ENCODE results near the gene EXOC6B. TPM values are rescaled to one million over a fixed set of nuclear protein-coding genes. Genes with fewer than 3 reads are reported as not detected.

EXOC6B gene
- total RNA-seq, 4 donors from 2014 or later, result 14.6 to 49.6 (median 19.3) TPM

DNA sequence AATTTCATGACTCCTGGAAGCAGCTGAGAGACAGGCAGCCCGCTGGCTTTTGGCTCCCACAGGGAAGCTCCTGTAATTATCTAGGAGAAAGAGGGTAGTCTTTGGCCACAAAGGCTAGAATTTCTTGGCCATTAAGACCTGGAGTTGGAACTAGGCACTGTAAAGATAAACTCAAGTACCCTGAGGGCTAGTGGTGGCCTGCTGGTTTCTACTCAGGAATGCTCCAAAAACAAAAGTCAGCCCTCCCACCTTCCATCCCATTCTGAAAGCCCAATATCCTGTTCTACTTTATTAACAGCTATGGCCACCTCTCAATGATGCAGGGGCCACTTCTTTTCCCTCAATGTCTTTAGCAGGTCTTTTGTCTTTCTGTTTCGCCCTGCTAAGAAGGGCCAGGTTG lies 644.2 kb downstream of the EXOC6B start:
- intact Hi-C loops (cut with DNase I; ENCODE audit: low total_unique reads) (no loop called here), in situ Hi-C loops (cut with MboI; ENCODE audit: low sequenced_read_pairs in 4 of 4) (no loop called here)
- ATAC-seq (no peak), DNase-seq (no peak)
- TF ChIP-seq, protein P1, sequence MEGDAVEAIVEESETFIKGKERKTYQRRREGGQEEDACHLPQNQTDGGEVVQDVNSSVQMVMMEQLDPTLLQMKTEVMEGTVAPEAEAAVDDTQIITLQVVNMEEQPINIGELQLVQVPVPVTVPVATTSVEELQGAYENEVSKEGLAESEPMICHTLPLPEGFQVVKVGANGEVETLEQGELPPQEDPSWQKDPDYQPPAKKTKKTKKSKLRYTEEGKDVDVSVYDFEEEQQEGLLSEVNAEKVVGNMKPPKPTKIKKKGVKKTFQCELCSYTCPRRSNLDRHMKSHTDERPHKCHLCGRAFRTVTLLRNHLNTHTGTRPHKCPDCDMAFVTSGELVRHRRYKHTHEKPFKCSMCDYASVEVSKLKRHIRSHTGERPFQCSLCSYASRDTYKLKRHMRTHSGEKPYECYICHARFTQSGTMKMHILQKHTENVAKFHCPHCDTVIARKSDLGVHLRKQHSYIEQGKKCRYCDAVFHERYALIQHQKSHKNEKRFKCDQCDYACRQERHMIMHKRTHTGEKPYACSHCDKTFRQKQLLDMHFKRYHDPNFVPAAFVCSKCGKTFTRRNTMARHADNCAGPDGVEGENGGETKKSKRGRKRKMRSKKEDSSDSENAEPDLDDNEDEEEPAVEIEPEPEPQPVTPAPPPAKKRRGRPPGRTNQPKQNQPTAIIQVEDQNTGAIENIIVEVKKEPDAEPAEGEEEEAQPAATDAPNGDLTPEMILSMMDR (IDR thresholded peaks at IDR 0.05 in 4 of 5, conservative IDR thresholded peaks at IDR 0.05 in 1 of 5), result no peak
- no peak for TF ChIP-seq POLR2A (IDR thresholded peaks at IDR 0.05)
- H3K36me3 ChIP-seq, result peaks cover 0 to 20% of the 10 kb centered on the region in 2 donors
- H3K4me1 ChIP-seq, result peaks cover 0 to 4% of the 10 kb centered on the region in 2 donors
- H3K4me3 ChIP-seq, result no peak overlapping the region
- no peak overlapping the region for H3K27ac ChIP-seq
- H3K9me3 ChIP-seq, result no peaks in the 10 kb centered on the region
- H3K27me3 ChIP-seq, result no peaks in the 10 kb centered on the region

DNA sequence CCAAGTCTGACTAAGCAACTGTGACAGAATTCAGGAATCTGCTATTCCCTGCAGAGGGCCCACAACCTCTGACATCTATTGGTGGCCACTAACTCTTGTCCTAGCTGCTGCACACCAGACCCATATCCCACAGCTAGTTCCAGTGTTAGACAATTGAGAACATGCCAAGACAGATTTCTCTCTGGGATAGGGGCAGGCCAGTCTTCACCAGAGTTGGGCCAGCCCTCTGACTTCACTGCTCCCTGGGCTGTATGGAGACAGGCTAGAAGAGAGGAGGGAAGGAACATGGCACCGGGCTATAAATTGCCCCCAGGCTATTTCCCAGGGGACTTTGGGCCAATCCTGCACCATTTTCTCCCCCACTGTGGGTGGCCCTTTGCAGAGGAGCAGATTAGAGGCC lies 645.5 kb downstream of the EXOC6B start:
- Histone ChIP-seq H3K27ac (no peak overlapping the region), H3K9me3 (no peaks in the 10 kb centered on the region), H3K27me3 (no peaks in the 10 kb centered on the region), H3K4me3 (no peak overlapping the region), H3K4me1 (peaks cover 0 to 4% of the 10 kb centered on the region in 2 donors), H3K36me3 (peaks cover 0 to 20% of the 10 kb centered on the region in 2 donors)
- no peak for TF ChIP-seq POLR2A (IDR thresholded peaks at IDR 0.05)
- TF ChIP-seq, protein P1 (IDR thresholded peaks at IDR 0.05 in 4 of 5, conservative IDR thresholded peaks at IDR 0.05 in 1 of 5), result no peak
- ATAC-seq (no peak), DNase-seq (no peak)
- intact Hi-C loops (cut with DNase I; ENCODE audit: low total_unique reads) (no loop called here), in situ Hi-C loops (cut with MboI; ENCODE audit: low sequenced_read_pairs in 4 of 4) (no loop called here)

DNA sequence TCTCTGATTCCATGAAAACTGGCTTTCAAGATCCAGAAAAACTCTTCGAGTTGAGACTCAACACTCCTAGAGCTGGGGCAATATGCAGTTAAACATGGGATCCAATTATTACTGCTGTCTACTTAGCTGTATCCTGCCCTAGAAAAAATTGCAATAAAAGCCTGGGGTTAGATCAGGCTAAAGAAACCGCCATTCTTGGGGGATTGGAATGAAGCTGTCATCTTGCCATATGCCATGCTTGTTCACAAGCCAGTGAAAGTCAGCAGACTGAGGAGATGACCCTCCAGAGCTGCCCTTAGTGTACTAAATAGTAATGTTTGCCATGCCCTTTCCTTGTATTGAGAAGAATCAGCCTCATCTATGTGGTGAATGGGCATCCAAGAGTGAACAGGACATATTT lies 647.3 kb downstream of the EXOC6B start:
- peaks cover 0 to 4% of the 10 kb centered on the region in 2 donors for H3K4me1 ChIP-seq
- ATAC-seq (no peak), DNase-seq (no peak)
- H3K4me3 ChIP-seq, result no peak overlapping the region
- H3K36me3 ChIP-seq, result peaks cover 0 to 20% of the 10 kb centered on the region in 2 donors
- H3K9me3 ChIP-seq, result no peaks in the 10 kb centered on the region
- in situ Hi-C loops (cut with MboI; ENCODE audit: low sequenced_read_pairs in 4 of 4) (no loop called here), intact Hi-C loops (cut with DNase I; ENCODE audit: low total_unique reads) (no loop called here)
- no peak overlapping the region for H3K27ac ChIP-seq
- H3K27me3 ChIP-seq, result no peaks in the 10 kb centered on the region
- TF ChIP-seq, protein P1 (IDR thresholded peaks at IDR 0.05 in 4 of 5, conservative IDR thresholded peaks at IDR 0.05 in 1 of 5), result no peak
- no peak for TF ChIP-seq POLR2A (IDR thresholded peaks at IDR 0.05)

DNA sequence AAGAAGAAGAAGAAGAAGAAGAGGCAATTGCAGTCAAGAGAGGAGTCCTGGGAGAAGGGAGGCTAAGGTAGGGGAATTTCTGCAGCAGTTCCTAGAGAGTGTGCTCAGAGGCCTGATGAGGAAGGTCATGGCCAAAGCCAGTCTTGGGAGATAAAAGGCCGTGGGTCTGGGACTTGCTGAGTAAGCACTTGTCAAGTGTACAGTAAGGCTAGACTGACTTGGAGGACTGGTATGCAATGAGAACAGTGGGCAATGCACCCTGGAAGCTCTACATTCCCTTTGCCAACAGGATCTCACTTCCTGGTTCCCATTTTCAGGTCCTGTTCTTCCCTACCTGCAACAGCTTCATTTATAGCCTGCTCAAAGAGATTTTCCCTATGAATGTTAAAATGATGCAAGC lies 649.6 kb downstream of the EXOC6B start:
- no peaks in the 10 kb centered on the region for H3K9me3 ChIP-seq
- H3K36me3 ChIP-seq, result peaks cover 0 to 20% of the 10 kb centered on the region in 2 donors
- H3K4me3 ChIP-seq, result no peak overlapping the region
- H3K27me3 ChIP-seq, result no peaks in the 10 kb centered on the region
- DNase-seq, result no peak
- H3K27ac ChIP-seq, result no peak overlapping the region
- no peaks in the 10 kb centered on the region for H3K4me1 ChIP-seq
- TF ChIP-seq, protein P1 (IDR thresholded peaks at IDR 0.05 in 4 of 5, conservative IDR thresholded peaks at IDR 0.05 in 1 of 5), result no peak
- no peak for TF ChIP-seq POLR2A (IDR thresholded peaks at IDR 0.05)
- in situ Hi-C loops (cut with MboI; ENCODE audit: low sequenced_read_pairs in 4 of 4) (no loop called here), intact Hi-C loops (cut with DNase I; ENCODE audit: low total_unique reads) (no loop called here)
- ATAC-seq, result no peak

DNA sequence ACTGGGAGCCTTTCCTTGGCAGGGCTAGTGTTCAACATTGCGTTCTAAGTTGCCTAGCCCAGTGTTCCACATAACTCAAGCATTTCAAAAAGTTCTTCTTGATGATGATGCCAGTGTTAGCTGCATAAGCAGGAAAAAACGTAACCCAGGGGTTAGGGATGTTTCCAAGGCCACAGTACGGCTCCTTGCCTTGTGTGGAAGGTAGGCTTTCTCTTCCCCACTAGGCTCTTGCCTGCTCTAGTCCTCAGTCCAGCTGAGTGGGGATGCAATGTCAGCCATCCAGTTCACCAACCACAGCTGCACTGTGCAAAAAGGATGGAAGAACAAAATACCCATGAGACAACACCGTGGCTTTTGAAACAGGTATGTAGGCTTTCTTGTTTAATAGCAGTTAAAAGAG lies 650.2 kb downstream of the EXOC6B start:
- in situ Hi-C loops (cut with MboI; ENCODE audit: low sequenced_read_pairs in 4 of 4) (no loop called here), intact Hi-C loops (cut with DNase I; ENCODE audit: low total_unique reads) (no loop called here)
- H3K36me3 ChIP-seq, result peaks cover 0 to 20% of the 10 kb centered on the region in 2 donors
- DNase-seq (no peak), ATAC-seq (no peak)
- H3K27ac ChIP-seq, result no peak overlapping the region
- no peak overlapping the region for H3K4me3 ChIP-seq
- no peaks in the 10 kb centered on the region for H3K4me1 ChIP-seq
- no peaks in the 10 kb centered on the region for H3K9me3 ChIP-seq
- no peaks in the 10 kb centered on the region for H3K27me3 ChIP-seq
- TF ChIP-seq, protein P1 (IDR thresholded peaks at IDR 0.05 in 4 of 5, conservative IDR thresholded peaks at IDR 0.05 in 1 of 5), result no peak
- TF ChIP-seq POLR2A (IDR thresholded peaks at IDR 0.05), result no peak

All from gastrocnemius medialis (tissue), 4 donors.